Liver (tissue), 9 donors: ENCODE results near the gene LPCAT1. TPM values are rescaled to one million over a fixed set of nuclear protein-coding genes. Genes with fewer than 3 reads are reported as not detected.

Source experiments
- DNase-seq: peaks from one replicate; pipeline ENCODE4 v3.0.0-alpha.2; 2017; ENCODE audit warnings: low spot score
- H3K27ac ChIP-seq, 2 donors: one replicate each; pipeline ENCODE4 v1.7.0; 2013; ENCODE audit warnings: inconsistent platforms in 2 of 2, low read length in 2 of 2, control low read depth in 1 of 2, low read depth in 1 of 2, mild to moderate bottlenecking in 1 of 2
- H3K27me3 ChIP-seq, 4 donors: one replicate each; pipeline versions ENCODE4 v1.6.1 to v1.7.0; 2013; ENCODE audit warnings: low read length in 3 of 4, inconsistent platforms in 1 of 4, mild to moderate bottlenecking in 1 of 4, moderate library complexity in 1 of 4; ENCODE audit not compliant: control insufficient read depth in 4 of 4, insufficient read depth in 4 of 4
- H3K36me3 ChIP-seq, 4 donors: one replicate each; pipeline versions ENCODE4 v1.6.1 to v1.7.0; 2013; ENCODE audit warnings: low read length in 3 of 4, mild to moderate bottlenecking in 3 of 4, low read depth in 1 of 4, moderate library complexity in 1 of 4; ENCODE audit not compliant: control insufficient read depth in 4 of 4, insufficient read depth in 3 of 4
- H3K4me1 ChIP-seq, 4 donors: one replicate each; pipeline versions ENCODE4 v1.6.1 to v1.7.0; 2013; ENCODE audit warnings: low read length in 3 of 4, mild to moderate bottlenecking in 3 of 4, moderate library complexity in 1 of 4; ENCODE audit not compliant: control insufficient read depth in 4 of 4, insufficient read depth in 4 of 4
- H3K4me3 ChIP-seq, 3 donors: one replicate each; pipeline versions ENCODE4 v1.6.1 to v1.7.0; 2013; ENCODE audit warnings: low read length in 3 of 3, control low read depth in 1 of 3, low read depth in 1 of 3, mild to moderate bottlenecking in 1 of 3
- H3K9ac ChIP-seq, 2 donors: one replicate each; pipeline ENCODE4 v1.7.0; 2013; ENCODE audit warnings: low read length in 2 of 2, mild to moderate bottlenecking in 2 of 2, moderate library complexity in 2 of 2, control low read depth in 1 of 2, low read depth in 1 of 2
- H3K9me3 ChIP-seq, 4 donors: one replicate each; pipeline versions ENCODE4 v1.6.1 to v1.7.0; 2013; ENCODE audit warnings: low read length in 3 of 4; ENCODE audit not compliant: control insufficient read depth in 4 of 4
- EGR1 ChIP-seq, 2 donors: IDR thresholded peaks; 2 replicates each; pipeline ENCODE4 v1.6.1; 2016 to 2018; ENCODE audit warnings: antibody characterized with exemption in 2 of 2, low read depth in 2 of 2
- FOXA1 ChIP-seq: IDR thresholded peaks from 2 replicates; pipeline ENCODE4 v1.6.1; 2016; ENCODE audit warnings: antibody characterized with exemption
- FOXA2 ChIP-seq: IDR thresholded peaks from 2 replicates; pipeline ENCODE4 v1.6.1; 2016; ENCODE audit warnings: antibody characterized with exemption
- GABPA ChIP-seq, 2 donors: IDR thresholded peaks in 1 of 2; conservative IDR thresholded peaks in 1 of 2; 2 replicates each; pipeline ENCODE4 v1.6.1; 2016; ENCODE audit warnings: antibody characterized with exemption in 2 of 2, mild to moderate bottlenecking in 1 of 2, moderate library complexity in 1 of 2
- HNF4A ChIP-seq, 2 donors: conservative IDR thresholded peaks; 2 replicates each; pipeline ENCODE4 v1.6.1; 2016; ENCODE audit warnings: antibody characterized with exemption in 2 of 2, mild to moderate bottlenecking in 2 of 2
- HNF4G ChIP-seq: IDR thresholded peaks from 2 replicates; pipeline ENCODE4 v1.6.1; 2016; ENCODE audit warnings: antibody characterized with exemption
- JUND ChIP-seq, 2 donors: IDR thresholded peaks; 2 replicates each; pipeline ENCODE4 v1.6.1; 2016; ENCODE audit warnings: antibody characterized with exemption in 2 of 2
- NR2F2 ChIP-seq: IDR thresholded peaks from 2 replicates; pipeline ENCODE4 v1.6.1; 2016; ENCODE audit warnings: antibody characterized with exemption
- RAD21 ChIP-seq, 2 donors: IDR thresholded peaks; 2 replicates each; pipeline ENCODE4 v1.6.1; 2016; ENCODE audit warnings: antibody characterized with exemption in 2 of 2, mild to moderate bottlenecking in 2 of 2
- RXRA ChIP-seq, 2 donors: IDR thresholded peaks; 2 replicates each; pipeline ENCODE4 v1.6.1; 2017 to 2018; ENCODE audit warnings: antibody characterized with exemption in 2 of 2, mild to moderate bottlenecking in 1 of 2
- SP1 ChIP-seq: IDR thresholded peaks from 2 replicates; pipeline ENCODE4 v1.6.1; 2018; ENCODE audit warnings: antibody characterized with exemption, mild to moderate bottlenecking
- TAF1 ChIP-seq: conservative IDR thresholded peaks from 2 replicates; pipeline ENCODE4 v1.6.1; 2016; ENCODE audit warnings: antibody characterized with exemption, mild to moderate bottlenecking
- YY1 ChIP-seq: IDR thresholded peaks from 2 replicates; pipeline ENCODE4 v1.6.1; 2016; ENCODE audit warnings: antibody characterized with exemption, mild to moderate bottlenecking
- WGBS: extraction: QIAGEN DNeasy Blood & Tissue Kit; methylation state at CpG from one replicate; pipeline ENCODE4 v1.1.7; 2013; 5-methylcytosine and 5-hydroxymethylcytosine counted together
- polyA plus RNA-seq, 2 donors: library from polyadenylated mRNA; stranded (reverse) in 1 of 2; unstranded in 1 of 2; fragments of 200-250 nt in 1 of 2; fragments of >200 nt in 1 of 2; fragmentation: Nextera tagmentation in 1 of 2; extraction: Ambion mirVana in 1 of 2; gene quantifications; one replicate each; pipeline versions ENCODE4 v1.2.1 to v1.2.3, GENCODE V29; 2013 to 2015
- total RNA-seq, 2 donors: library from RNA; depleted of rRNA; stranded (reverse); fragments of >200 nt; gene quantifications; one replicate each; pipeline ENCODE4 v1.2.3, GENCODE V29; 2014
- TF ChIP-seq, protein P1 (sequence below): IDR thresholded peaks from 2 replicates; pipeline ENCODE4 v1.6.1; 2016; ENCODE audit warnings: antibody characterized with exemption
- TF ChIP-seq, protein P2 (sequence below): IDR thresholded peaks from 2 replicates; pipeline ENCODE4 v1.6.1; 2016; ENCODE audit warnings: antibody characterized with exemption
- TF ChIP-seq, protein P3 (sequence below): IDR thresholded peaks from 2 replicates; pipeline ENCODE4 v1.6.1; 2016; ENCODE audit warnings: antibody characterized with exemption, mild to moderate bottlenecking
- TF ChIP-seq, protein P4 (sequence below): IDR thresholded peaks from 2 replicates; pipeline ENCODE4 v1.6.1; 2016; ENCODE audit warnings: antibody characterized with exemption
- TF ChIP-seq, protein P5 (sequence below): fragments of 150-350 bp; IDR thresholded peaks from 2 replicates; pipeline ENCODE4 v1.5.1; 2017; ENCODE audit warnings: improper control_type of control experiment, low read depth, low read length; ENCODE audit not compliant: missing input control
- donor health status: healthy.
- donor health status: healthy.
- donor health status: healthy.
- donor health status: healthy.
- donor health status: healthy.

Gene LPCAT1
- total and polyA plus RNA-seq, 4 donors: 1.5 to 12.8 (median 9.9) TPM

DNA sequence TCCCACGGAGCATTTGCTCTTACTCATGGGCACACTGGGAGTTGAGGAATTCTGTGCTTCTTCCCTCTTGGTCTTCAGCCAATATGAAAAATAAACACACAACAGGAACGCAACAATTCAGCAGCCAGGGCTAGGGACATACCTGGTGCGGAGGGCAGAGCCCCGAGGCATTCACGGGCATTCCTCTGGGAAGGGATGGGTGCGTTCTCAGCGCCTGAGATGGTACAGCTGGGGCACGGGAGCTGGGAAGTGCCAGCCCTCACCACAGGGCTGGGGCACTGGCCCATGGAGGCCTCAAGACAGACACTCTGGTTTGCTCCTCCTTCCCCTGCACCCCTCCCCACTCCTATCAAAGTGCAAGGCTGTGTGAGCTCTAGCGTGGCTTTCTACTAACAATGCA, 80.6 kb downstream of the LPCAT1 start:
- TF ChIP-seq RXRA (IDR thresholded peaks at IDR 0.05) (no peak), SP1 (no peak), FOXA1 (no peak), YY1 (no peak), FOXA2 (no peak), EGR1 (IDR thresholded peaks at IDR 0.05; ENCODE audit: low read depth in 2 of 2) (no peak), GABPA (IDR thresholded peaks at IDR 0.05 in 1 of 2, conservative IDR thresholded peaks at IDR 0.05 in 1 of 2) (no peak), RAD21 (IDR thresholded peaks at IDR 0.05) (no peak), HNF4A (conservative IDR thresholded peaks at IDR 0.05) (no peak), JUND (IDR thresholded peaks at IDR 0.05) (no peak), TAF1 (no peak), NR2F2 (no peak), HNF4G (no peak)
- TF ChIP-seq, protein P1, sequence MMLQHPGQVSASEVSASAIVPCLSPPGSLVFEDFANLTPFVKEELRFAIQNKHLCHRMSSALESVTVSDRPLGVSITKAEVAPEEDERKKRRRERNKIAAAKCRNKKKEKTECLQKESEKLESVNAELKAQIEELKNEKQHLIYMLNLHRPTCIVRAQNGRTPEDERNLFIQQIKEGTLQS: no peak
- TF ChIP-seq, protein P2, sequence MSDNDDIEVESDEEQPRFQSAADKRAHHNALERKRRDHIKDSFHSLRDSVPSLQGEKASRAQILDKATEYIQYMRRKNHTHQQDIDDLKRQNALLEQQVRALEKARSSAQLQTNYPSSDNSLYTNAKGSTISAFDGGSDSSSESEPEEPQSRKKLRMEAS: no peak
- TF ChIP-seq, protein P3, sequence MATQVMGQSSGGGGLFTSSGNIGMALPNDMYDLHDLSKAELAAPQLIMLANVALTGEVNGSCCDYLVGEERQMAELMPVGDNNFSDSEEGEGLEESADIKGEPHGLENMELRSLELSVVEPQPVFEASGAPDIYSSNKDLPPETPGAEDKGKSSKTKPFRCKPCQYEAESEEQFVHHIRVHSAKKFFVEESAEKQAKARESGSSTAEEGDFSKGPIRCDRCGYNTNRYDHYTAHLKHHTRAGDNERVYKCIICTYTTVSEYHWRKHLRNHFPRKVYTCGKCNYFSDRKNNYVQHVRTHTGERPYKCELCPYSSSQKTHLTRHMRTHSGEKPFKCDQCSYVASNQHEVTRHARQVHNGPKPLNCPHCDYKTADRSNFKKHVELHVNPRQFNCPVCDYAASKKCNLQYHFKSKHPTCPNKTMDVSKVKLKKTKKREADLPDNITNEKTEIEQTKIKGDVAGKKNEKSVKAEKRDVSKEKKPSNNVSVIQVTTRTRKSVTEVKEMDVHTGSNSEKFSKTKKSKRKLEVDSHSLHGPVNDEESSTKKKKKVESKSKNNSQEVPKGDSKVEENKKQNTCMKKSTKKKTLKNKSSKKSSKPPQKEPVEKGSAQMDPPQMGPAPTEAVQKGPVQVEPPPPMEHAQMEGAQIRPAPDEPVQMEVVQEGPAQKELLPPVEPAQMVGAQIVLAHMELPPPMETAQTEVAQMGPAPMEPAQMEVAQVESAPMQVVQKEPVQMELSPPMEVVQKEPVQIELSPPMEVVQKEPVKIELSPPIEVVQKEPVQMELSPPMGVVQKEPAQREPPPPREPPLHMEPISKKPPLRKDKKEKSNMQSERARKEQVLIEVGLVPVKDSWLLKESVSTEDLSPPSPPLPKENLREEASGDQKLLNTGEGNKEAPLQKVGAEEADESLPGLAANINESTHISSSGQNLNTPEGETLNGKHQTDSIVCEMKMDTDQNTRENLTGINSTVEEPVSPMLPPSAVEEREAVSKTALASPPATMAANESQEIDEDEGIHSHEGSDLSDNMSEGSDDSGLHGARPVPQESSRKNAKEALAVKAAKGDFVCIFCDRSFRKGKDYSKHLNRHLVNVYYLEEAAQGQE: no peak
- TF ChIP-seq, protein P4, sequence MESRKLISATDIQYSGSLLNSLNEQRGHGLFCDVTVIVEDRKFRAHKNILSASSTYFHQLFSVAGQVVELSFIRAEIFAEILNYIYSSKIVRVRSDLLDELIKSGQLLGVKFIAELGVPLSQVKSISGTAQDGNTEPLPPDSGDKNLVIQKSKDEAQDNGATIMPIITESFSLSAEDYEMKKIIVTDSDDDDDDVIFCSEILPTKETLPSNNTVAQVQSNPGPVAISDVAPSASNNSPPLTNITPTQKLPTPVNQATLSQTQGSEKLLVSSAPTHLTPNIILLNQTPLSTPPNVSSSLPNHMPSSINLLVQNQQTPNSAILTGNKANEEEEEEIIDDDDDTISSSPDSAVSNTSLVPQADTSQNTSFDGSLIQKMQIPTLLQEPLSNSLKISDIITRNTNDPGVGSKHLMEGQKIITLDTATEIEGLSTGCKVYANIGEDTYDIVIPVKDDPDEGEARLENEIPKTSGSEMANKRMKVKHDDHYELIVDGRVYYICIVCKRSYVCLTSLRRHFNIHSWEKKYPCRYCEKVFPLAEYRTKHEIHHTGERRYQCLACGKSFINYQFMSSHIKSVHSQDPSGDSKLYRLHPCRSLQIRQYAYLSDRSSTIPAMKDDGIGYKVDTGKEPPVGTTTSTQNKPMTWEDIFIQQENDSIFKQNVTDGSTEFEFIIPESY: no peak
- TF ChIP-seq, protein P5, sequence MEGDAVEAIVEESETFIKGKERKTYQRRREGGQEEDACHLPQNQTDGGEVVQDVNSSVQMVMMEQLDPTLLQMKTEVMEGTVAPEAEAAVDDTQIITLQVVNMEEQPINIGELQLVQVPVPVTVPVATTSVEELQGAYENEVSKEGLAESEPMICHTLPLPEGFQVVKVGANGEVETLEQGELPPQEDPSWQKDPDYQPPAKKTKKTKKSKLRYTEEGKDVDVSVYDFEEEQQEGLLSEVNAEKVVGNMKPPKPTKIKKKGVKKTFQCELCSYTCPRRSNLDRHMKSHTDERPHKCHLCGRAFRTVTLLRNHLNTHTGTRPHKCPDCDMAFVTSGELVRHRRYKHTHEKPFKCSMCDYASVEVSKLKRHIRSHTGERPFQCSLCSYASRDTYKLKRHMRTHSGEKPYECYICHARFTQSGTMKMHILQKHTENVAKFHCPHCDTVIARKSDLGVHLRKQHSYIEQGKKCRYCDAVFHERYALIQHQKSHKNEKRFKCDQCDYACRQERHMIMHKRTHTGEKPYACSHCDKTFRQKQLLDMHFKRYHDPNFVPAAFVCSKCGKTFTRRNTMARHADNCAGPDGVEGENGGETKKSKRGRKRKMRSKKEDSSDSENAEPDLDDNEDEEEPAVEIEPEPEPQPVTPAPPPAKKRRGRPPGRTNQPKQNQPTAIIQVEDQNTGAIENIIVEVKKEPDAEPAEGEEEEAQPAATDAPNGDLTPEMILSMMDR: no peak
- no peak overlapping the region for H3K9ac ChIP-seq
- WGBS: 66% methylated on average over 9 of the region's 9 CpGs
- DNase-seq: no peak
- no peak overlapping the region for H3K4me3 ChIP-seq
- H3K9me3 ChIP-seq: peaks cover 0 to 4% (median 0%) of the 10 kb centered on the region in 4 donors
- H3K36me3 ChIP-seq: no peaks in the 10 kb centered on the region
- peaks cover 0 to 21% (median 12%) of the 10 kb centered on the region in 4 donors for H3K27me3 ChIP-seq
- H3K27ac ChIP-seq: no peak overlapping the region
- H3K4me1 ChIP-seq: peaks cover 6 to 11% (median 8%) of the 10 kb centered on the region in 4 donors
